Activated T-helper 17 cell treated with anti-CD3 and anti-CD28 coated beads, Interleukin-2, amount 50 U/mL, for 72 hours (primary cell): ENCODE results near the gene DHRS7B. TPM values are rescaled to one million over a fixed set of nuclear protein-coding genes. Genes with fewer than 3 reads are reported as not detected.
"Not testable (repeated sequence)": the region's sequence is repeated elsewhere in the genome, so short reads cannot be mapped to it uniquely, and the experiment has no call there.

ENCODE experiments used
- ATAC-seq: fragments of 150-1000 bp; cut with Tn5 transposase; replicated peaks from 2 replicates; pipeline ENCODE4 v1.10.0; 2021; ENCODE audit warnings: mild to moderate bottlenecking, moderate library complexity
- H3K27ac Mint-ChIP-seq: one replicate; pipeline ENCODE4 v1.8.0; 2022; ENCODE audit warnings: mixed read lengths
- H3K27me3 Mint-ChIP-seq: one replicate; pipeline ENCODE4 v1.8.0; 2022; ENCODE audit warnings: mixed read lengths
- H3K36me3 Mint-ChIP-seq: one replicate; pipeline ENCODE4 v1.8.0; 2022; ENCODE audit warnings: low read depth, mild to moderate bottlenecking, mixed read lengths
- H3K4me1 Mint-ChIP-seq: one replicate; pipeline ENCODE4 v1.8.0; 2022; ENCODE audit warnings: mixed read lengths
- H3K4me3 Mint-ChIP-seq: one replicate; pipeline ENCODE4 v1.8.0; 2022; ENCODE audit warnings: mild to moderate bottlenecking, mixed read lengths
- H3K9me3 Mint-ChIP-seq: one replicate; pipeline ENCODE4 v1.8.0; 2022; ENCODE audit warnings: mixed read lengths
- total RNA-seq, 2 donors: library from RNA; stranded (reverse); gene quantifications; one replicate each; pipeline ENCODE4 v1.2.3, GENCODE V29; 2022

Gene DHRS7B
- total RNA-seq, 2 donors from 2014 or later: 7.3 to 16.9 TPM

DNA sequence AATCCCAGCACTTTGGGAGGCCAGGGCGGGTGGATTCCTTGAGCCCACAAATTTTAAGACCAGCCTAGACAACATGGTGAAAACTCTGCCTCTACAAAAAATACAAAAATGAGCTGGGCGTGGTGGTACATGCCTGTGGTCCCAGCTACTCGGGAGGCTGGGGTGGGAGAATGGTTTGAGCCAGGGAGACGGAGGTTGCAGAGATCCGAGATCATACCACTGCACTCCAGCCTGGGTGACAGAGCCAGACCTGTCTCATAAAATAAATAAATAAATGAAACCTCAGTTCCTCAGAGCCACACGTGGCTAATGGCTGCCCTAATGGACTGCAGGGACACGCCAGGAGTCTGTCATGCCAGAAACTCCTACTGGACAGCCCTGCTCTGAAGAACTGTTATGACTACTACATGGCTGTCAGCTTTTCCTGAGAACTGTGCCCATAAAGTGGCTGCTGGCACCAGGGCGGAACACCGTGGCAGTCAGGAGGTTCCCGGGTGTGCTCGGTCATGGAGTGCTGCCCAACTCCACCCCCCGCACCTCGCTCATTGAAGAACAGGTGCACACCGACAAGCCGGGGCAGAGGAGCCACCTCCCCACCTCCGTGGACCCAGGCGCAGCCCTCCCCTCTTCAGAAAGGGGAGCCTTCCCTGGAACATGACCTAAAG is 82.9 kb downstream of the DHRS7B start:
- Mint-ChIP-seq H3K36me3 (peaks cover 32% of the 10 kb centered on the region), H3K9me3 (no peaks in the 10 kb centered on the region), H3K4me1 (peaks cover 9% of the 10 kb centered on the region), H3K27me3 (no peaks in the 10 kb centered on the region), H3K27ac (peak overlapping the region; percentile 17), H3K4me3 (no peak overlapping the region)
- no peak for ATAC-seq

DNA sequence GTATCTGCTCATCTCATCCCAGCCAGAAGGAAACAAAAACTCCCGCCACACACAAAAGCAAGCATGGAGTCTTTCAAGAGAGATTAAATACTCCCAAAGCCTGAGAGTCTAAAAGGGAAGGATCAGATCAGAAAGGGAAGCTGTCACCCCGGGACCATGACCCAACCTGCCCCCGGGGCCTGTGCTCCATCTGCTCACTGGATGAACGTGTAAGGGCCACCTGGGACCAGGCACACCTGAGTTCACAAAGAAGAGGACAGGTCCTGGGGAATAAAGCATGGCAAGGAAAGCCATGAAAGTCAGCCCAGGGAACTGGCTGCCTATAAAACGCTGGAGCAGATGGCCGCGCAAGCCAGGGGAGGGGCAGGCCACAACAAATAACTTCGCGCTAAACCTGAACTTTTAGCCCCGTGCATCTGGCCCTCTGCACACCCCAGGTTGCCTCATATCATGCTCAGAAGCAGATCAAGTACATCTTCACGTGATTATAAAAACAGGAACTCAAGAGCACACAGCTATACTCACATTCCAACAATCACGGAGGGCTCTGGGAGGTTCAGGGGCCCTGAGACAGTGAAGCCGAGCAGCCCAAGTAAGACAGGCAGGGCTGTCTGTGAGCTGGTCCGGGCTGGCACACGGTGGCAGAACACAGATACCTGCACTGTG is 83.8 kb downstream of the DHRS7B start:
- H3K4me3 Mint-ChIP-seq: no peak overlapping the region

DNA sequence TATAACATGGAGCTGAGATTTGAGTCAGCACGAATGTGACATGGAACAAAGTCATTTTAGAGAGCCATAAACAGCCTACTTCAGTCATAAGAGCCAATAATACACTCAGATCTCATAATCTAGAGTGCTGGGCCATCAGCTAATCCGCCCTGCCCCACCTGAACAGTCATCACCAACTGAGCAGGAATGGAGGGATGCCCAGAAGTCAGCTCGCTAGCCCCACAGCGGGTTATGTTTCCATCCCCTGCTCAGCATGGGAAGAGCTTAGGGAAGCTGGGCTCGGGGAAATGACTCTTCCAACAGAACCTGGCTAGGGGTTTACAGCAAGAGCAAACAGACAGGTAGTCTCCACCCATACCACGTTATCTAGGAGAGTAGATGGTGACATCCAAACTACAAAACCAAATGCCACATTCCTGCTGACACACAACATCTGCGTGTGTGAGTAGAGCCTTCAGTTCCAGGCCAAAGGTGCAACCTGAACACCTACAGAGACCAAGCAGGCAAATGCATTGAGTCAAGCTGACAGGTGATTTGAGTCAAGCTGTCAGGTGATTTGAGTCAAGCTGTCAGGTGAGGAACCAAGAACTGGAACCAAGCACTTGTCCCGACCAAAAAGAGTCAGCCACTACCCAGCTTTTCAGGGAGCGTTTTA is 85.2 kb downstream of the DHRS7B start:
- H3K27ac Mint-ChIP-seq: peak overlapping the region; percentile 25
- no peak for ATAC-seq
- peaks cover 28% of the 10 kb centered on the region for H3K36me3 Mint-ChIP-seq
- peaks cover 14% of the 10 kb centered on the region for H3K4me1 Mint-ChIP-seq
- no peaks in the 10 kb centered on the region for H3K27me3 Mint-ChIP-seq
- peak overlapping the region; percentile 87 for H3K4me3 Mint-ChIP-seq
- H3K9me3 Mint-ChIP-seq: no peaks in the 10 kb centered on the region

More for the DNA sequence above, 83.8 kb downstream of the DHRS7B start:
- Mint-ChIP-seq H3K4me1 (peaks cover 14% of the 10 kb centered on the region), H3K9me3 (no peaks in the 10 kb centered on the region), H3K36me3 (peaks cover 32% of the 10 kb centered on the region), H3K27ac (peak overlapping the region; percentile 17), H3K27me3 (no peaks in the 10 kb centered on the region)
- ATAC-seq: no peak

DNA sequence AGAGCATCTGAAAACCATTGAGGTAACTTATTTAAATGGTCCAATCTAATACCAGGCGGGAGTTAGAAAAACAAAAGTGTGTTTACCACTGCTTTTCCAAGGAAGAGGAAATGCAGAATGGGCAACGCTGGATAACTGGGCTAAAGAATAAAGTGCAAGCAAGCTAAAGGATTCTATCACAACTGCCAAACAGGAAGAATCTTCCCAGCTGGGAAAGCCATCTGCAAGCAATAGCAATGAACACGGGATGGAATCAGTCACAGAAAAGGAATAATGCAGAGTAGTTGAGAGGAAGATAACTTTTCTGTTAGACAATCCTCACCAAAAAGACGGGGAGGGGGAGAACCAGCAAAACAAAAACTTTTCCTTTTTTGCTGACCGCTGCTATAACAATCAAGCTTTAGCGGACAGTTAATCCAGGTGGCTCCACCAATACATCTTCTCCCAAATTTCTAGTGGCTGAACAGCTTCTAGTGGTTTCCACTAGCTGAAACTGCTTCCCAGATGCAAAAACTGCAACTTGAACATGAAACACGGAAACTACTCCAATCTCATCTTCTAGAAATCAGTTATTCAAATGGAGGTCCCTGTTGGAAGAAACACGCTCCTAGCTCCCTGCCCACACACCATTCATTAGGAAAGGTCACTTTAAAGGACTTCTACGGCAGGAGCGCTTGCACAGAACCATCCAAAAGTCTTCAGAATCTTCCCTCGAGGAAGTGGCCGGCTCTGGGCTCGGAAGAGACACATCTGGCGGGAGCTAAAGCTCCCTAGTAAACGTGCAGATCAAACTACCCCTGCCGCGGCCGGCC is 86.3 kb downstream of the DHRS7B start:
- ATAC-seq: no peak
- Mint-ChIP-seq H3K27me3 (no peaks in the 10 kb centered on the region), H3K36me3 (peaks cover 33% of the 10 kb centered on the region), H3K27ac (peak overlapping the region; percentile 92), H3K4me1 (peaks cover 14% of the 10 kb centered on the region), H3K4me3 (peak overlapping the region; percentile 87), H3K9me3 (no peaks in the 10 kb centered on the region)

DNA sequence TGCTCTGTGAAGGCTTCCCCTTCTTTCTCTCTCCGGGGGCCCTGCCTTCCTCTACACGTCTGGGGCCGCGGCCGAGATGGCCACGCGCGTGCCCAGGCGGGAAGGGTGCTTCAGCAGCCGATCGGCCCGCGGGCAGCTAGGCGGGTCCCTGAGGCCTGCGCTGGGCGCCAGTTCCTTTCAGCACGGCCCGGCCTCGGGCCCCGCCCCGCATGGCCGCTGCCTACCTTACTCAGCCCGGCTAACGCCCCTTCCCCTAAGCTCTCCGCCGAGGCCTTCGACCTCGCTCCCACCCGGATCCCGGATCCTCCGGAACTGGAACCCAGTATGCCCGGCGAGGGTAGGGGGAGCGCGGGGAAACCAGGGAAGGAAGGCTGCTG is 86.9 kb downstream of the DHRS7B start:
- no peaks in the 10 kb centered on the region for H3K27me3 Mint-ChIP-seq
- peak; percentile 18 for ATAC-seq
- no peaks in the 10 kb centered on the region for H3K9me3 Mint-ChIP-seq
- H3K36me3 Mint-ChIP-seq: peaks cover 33% of the 10 kb centered on the region
- H3K4me3 Mint-ChIP-seq: peak overlapping the region; percentile 87
- H3K4me1 Mint-ChIP-seq: peaks cover 14% of the 10 kb centered on the region
- peak overlapping the region; percentile 92 for H3K27ac Mint-ChIP-seq

DNA sequence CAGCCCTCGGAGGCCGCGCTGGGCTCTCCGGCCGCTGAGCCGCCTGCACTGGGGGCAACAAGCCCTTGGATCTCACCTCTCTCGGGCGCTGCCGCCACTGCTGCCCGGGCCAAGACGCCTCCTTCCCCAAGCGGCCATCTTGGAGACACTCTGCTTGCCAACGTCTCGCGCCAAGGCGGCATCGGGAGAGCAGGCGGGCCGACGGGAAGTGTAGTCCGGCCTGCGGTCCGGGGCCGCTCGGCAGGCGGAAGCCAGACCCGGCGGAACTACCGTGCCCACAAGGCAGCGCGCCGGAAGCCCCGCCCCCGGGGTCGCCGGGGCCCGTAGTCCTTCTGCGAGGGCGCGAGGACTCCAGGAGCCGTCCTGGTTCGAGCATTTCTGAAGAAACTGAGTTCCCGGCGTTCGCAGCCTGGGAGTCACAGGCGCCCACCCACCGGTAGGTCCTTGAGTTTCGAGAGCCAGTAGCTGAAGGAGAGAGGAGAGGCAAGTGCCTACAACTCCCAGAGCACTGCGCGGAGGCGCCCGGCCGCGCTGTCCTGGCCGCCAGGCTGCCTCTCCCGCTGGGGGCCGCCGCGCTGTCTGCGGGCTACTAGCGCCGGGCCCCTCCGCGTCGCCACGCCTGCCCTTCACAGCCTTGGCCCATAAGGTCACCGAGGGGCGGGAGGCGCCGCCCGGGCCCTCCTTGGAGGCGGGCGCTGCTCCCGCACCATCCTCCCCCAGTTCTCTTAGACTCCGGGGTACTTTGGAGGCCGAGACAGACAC is 87.4 kb downstream of the DHRS7B start, which contains the start of gene TMEM11:
TMEM11 (minus strand) TSS at position 147 of the 762 bp plus-strand sequence; CDS start at position 138, 9 bp downstream.
- Mint-ChIP-seq H3K36me3 (peaks cover 30% of the 10 kb centered on the region), H3K4me1 (peaks cover 14% of the 10 kb centered on the region), H3K27me3 (no peaks in the 10 kb centered on the region), H3K27ac (peak within 1 kb of the TSS; percentile 92), H3K4me3 (peak within 1 kb of the TSS; percentile 87), H3K9me3 (no peaks in the 10 kb centered on the region)
- peak; percentile 97 for ATAC-seq

DNA sequence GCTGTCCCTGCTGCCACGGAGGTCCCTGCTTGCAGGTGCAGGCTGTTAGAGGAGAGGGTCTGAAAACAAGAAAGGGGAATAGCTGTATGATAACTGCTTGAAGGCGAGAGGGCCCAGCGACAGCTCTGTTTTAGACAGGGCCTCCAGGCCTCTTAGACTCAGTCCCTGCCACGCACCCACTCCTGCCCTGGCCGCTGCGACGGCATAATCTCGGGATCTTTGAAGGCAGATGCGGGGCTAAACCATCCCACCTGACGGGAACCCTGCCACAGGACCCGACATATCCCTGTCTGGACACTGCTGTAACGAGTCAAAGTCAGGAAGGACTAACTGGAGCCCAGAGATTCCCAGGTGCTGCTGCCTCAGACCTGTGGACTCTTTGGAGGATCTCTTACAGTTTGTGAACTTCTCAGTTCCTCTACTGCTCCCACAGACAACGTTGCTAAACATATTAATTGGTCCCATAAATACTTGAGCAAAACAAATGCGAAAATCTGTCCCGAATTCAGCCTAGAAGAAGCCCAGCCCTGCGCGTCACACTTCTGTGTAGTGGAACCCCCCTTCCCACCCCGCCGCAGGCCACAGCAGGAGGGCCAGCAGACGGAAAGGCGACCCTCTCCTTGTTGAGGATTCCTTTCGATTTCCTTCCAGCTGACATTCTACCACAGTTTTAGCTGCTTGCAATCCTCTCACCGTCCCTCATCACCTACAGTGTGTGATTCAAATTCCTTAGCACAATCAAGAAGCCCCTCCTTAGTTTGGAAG is 88.2 kb downstream of the DHRS7B start:
- Mint-ChIP-seq H3K4me3 (peak overlapping the region; percentile 87), H3K9me3 (no peaks in the 10 kb centered on the region), H3K27ac (peak overlapping the region; percentile 92), H3K36me3 (peaks cover 22% of the 10 kb centered on the region), H3K27me3 (no peaks in the 10 kb centered on the region), H3K4me1 (peaks cover 14% of the 10 kb centered on the region)
- peak; percentile 1 for ATAC-seq

DNA sequence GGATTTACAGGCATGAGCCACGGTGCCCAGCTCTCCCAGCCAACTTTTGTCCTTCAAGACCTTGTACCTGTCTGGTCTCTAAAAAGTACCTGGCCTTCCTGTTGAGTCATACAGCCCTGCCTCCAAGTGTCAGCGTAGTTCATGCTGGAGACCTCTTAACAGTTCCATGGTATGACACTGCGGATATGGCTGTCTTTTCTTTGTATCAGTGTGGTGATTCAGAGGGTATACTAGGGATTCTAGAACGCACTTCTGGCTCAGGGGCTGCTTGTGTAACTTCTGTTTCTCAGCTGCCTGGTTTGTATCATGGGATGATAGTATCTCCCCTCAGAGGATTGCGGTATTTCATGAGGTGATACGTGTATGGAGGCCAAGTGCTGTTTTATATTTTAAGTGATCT is 89.2 kb downstream of the DHRS7B start:
- peaks cover 14% of the 10 kb centered on the region for H3K36me3 Mint-ChIP-seq
- H3K4me3 Mint-ChIP-seq: peak overlapping the region; percentile 87
- no peak for ATAC-seq
- no peaks in the 10 kb centered on the region for H3K9me3 Mint-ChIP-seq
- H3K27me3 Mint-ChIP-seq: no peaks in the 10 kb centered on the region
- peaks cover 14% of the 10 kb centered on the region for H3K4me1 Mint-ChIP-seq
- H3K27ac Mint-ChIP-seq: peak overlapping the region; percentile 92

DNA sequence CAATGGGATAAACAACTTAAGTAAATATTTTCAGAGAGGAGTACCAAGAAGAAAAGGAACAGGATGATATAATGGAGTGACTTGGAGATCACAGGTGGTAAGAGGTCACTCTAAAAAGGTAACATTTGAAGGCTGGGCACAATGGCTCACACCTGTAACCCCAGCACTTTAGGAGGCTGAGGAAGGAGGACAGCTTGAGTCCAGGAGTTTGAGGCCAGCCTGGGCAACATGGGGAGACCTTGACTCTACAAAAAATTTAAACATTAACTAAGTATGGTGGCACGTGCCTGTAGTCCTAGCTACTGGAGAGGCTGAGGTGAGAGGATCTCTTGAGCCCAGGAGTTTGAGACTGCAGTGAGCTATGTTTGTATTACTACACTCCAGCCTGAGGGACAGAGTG is 90.6 kb downstream of the DHRS7B start:
- H3K4me3 Mint-ChIP-seq: no peak overlapping the region
- ATAC-seq: no peak
- no peak overlapping the region for H3K27ac Mint-ChIP-seq
- peaks cover 8% of the 10 kb centered on the region for H3K4me1 Mint-ChIP-seq
- peaks cover 28% of the 10 kb centered on the region for H3K36me3 Mint-ChIP-seq
- H3K9me3 Mint-ChIP-seq: no peaks in the 10 kb centered on the region
- H3K27me3 Mint-ChIP-seq: no peaks in the 10 kb centered on the region

DNA sequence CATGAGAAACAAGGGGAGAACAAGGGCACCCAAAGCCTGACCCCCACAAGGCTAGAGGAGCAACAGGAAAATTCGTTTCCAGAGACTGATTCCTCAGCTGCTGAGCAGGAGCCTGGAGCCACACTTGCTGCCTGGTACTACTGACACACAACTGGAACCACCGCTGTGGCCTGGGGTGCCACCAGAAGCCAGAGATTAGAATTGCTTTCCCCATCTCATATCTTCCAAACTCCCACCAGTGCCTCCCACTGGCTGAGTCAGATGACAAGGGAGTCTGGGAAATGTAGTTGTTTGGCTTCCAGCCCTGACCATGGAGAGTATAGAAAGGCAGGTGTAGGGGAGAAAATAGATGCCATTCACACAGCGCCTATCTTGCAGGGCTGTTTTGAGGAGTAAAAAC is 91.3 kb downstream of the DHRS7B start:
- no peak for ATAC-seq
- peaks cover 22% of the 10 kb centered on the region for H3K36me3 Mint-ChIP-seq
- H3K9me3 Mint-ChIP-seq: no peaks in the 10 kb centered on the region
- H3K27ac Mint-ChIP-seq: no peak overlapping the region
- no peaks in the 10 kb centered on the region for H3K27me3 Mint-ChIP-seq
- no peak overlapping the region for H3K4me3 Mint-ChIP-seq
- H3K4me1 Mint-ChIP-seq: peaks cover 4% of the 10 kb centered on the region

DNA sequence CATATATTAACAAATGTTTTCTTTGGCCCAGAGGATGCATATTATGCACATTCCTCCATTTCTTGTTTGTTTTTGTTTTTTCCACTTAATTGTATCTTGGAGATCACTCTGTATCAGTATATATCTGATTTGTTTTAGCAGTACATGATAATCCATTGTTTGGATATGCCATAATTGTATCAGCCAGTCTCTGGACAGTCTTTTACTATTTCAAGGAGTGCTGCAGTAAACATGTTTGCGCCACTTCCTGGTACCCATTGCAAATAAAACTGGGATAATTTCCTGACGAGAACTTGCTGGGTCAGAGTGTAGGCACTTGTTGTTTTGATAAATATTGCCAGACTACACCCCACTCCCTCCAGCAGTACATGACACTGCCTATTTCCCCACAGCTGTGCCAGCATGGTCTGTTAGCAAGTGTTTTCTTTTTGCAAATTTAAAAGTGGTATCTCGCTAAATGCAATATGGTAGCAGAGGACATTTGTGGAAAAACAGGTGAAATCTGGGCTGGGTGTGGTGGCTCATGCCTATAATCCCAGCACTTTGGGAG is 92.1 kb downstream of the DHRS7B start:
- Mint-ChIP-seq H3K36me3 (peaks cover 22% of the 10 kb centered on the region), H3K27me3 (no peaks in the 10 kb centered on the region), H3K4me3 (no peak overlapping the region), H3K27ac (no peak overlapping the region), H3K4me1 (peaks cover 4% of the 10 kb centered on the region), H3K9me3 (no peaks in the 10 kb centered on the region)
- no peak for ATAC-seq

DNA sequence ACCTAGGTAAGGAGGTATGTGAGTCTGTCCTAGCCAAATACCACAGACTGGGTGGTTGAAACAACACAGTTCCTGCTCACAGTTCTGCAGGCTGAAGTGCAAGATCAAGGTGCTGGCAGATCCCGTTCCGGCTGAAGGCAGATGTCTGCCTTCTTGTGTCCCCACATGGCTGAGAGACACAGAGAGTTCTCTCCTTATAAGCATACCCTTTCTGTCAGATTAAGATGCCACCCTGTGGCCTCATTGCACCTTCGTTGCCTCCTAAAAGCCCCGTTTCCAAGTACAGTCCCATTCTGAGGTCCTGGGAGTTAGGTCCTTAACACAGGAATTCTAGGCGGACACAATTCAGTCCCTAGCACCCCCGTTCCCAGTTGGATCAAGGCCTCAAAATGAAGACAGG is 96.3 kb downstream of the DHRS7B start:
- ATAC-seq: no peak
- H3K36me3 Mint-ChIP-seq: peaks cover 15% of the 10 kb centered on the region
- H3K9me3 Mint-ChIP-seq: no peaks in the 10 kb centered on the region
- no peaks in the 10 kb centered on the region for H3K4me1 Mint-ChIP-seq
- H3K4me3 Mint-ChIP-seq: no peak overlapping the region
- H3K27me3 Mint-ChIP-seq: no peaks in the 10 kb centered on the region
- H3K27ac Mint-ChIP-seq: no peak overlapping the region

DNA sequence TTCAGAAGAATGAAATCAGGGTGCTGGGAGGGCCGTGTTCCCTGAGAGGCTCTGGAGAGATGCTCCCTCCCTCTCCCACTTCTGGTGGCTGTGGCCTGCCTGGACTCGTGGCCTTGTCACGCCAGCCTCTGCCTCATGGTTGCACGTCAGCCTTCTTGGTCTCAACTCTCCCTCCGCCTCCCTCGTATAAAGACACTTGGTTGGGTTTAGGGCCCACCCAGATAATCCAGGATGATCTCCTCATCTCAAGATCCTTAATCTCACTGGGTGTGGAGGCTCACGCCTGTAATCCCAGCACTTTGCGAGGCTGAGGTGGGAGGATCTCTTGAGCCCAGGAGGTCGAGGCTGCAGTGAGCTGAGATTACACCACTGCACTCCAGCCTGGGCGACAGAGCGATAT is 100.5 kb downstream of the DHRS7B start:
- H3K4me1 Mint-ChIP-seq, H3K9me3 Mint-ChIP-seq, H3K36me3 Mint-ChIP-seq, H3K27ac Mint-ChIP-seq, H3K27me3 Mint-ChIP-seq, ATAC-seq, H3K4me3 Mint-ChIP-seq: not testable (repeated sequence)
